Measurements from ENCODE around the gene SNX3. TPM values are rescaled to one million over a fixed set of nuclear protein-coding genes. Genes with fewer than 3 reads are reported as not detected.

Gene SNX3
- total RNA-seq, 1 experiment from 2014 or later, result 80.7 TPM

DNA sequence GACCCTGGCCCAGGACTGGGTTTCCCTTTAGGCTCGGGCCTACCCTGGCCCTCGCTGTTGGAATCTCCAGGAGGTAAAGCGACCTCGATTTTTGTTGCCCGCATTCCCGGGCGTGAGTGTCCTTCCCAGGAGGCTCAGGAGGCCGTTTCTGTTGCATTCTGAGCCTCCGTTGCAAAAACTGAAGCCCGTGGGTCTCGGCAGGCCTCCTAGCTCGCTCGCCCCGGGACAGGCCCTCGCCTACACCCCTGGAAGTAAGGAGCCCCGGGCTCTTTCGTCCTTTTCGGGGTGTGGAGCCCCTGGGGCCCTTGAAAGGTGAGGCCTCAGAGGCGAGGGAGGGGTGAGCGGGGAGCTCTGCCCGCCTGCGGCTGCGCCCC lies 92.8 kb downstream of the SNX3 start:
- Histone ChIP-seq H3K9ac (ENCODE audit: extremely low read depth, insufficient read length, low read length) (no peak overlapping the region), H2BK20ac (ENCODE audit: low read depth, low read length, poor library complexity, severe bottlenecking) (no peak overlapping the region), H2BK15ac (ENCODE audit: low read depth, low read length) (no peak overlapping the region; the same call in 1 of the 2 replicates), H3K4me1 (ENCODE audit: insufficient read depth, low read length) (no peaks in the 10 kb centered on the region; the same call in 1 of the 2 replicates), H4K91ac (ENCODE audit: insufficient read length, low read depth, low read length) (no peak overlapping the region), H2AFZ (ENCODE audit: low read length) (no peak overlapping the region), H3K18ac (ENCODE audit: insufficient read length, low read depth, low read length) (no peak overlapping the region), H2BK5ac (ENCODE audit: insufficient read length, low read length) (no peak overlapping the region), H3K9me3 (ENCODE audit: control insufficient read depth, low read depth, low read length) (no peaks in the 10 kb centered on the region), H2BK120ac (ENCODE audit: low read depth, low read length, poor library complexity, severe bottlenecking) (no peak overlapping the region), H2AK5ac (ENCODE audit: insufficient read length, low read length) (no peak overlapping the region), H3K23ac (ENCODE audit: insufficient read length, low read depth, low read length) (no peak overlapping the region), H3K23me2 (ENCODE audit: insufficient read length, low read depth, low read length, poor library complexity, severe bottlenecking) (peaks cover 4% of the 10 kb centered on the region), H3K4me2 (ENCODE audit: insufficient read depth, insufficient read length, low read length) (peak overlapping the region; percentile 74), H3K27me3 (ENCODE audit: insufficient read depth, low read length) (peaks cover 100% of the 10 kb centered on the region), H4K5ac (ENCODE audit: insufficient read length, low read depth, low read length) (no peak overlapping the region), H3T11ph (ENCODE audit: low read length) (no peak overlapping the region), H2BK12ac (ENCODE audit: insufficient read length, low read depth, low read length) (no peak overlapping the region), H3K27ac (ENCODE audit: insufficient read length, low read depth, low read length) (no peak overlapping the region), H3K79me2 (ENCODE audit: insufficient read depth, low read length) (no peaks in the 10 kb centered on the region), H3K79me1 (ENCODE audit: insufficient read depth, low read depth, low read length, poor library complexity, severe bottlenecking) (no peaks in the 10 kb centered on the region), H3K56ac (ENCODE audit: insufficient read length, low read depth, low read length) (no peak overlapping the region), H3K14ac (ENCODE audit: insufficient read depth, low read length) (no peak overlapping the region), H4K20me1 (ENCODE audit: control insufficient read depth, insufficient read depth, insufficient read length) (no peaks in the 10 kb centered on the region), H3K4ac (ENCODE audit: low read depth, low read length) (no peak overlapping the region), H4K8ac (replicated peaks; ENCODE audit: insufficient read length, low read depth, low read length) (no peak overlapping the region)
- peaks cover 0 to 10% of the 10 kb centered on the region in 2 experiments; a peak in 3 of 5 replicates for H3K9me3 Mint-ChIP-seq
- H3K4me1 Mint-ChIP-seq, result peaks cover 43 to 70% of the 10 kb centered on the region in 2 experiments
- H3K27me3 Mint-ChIP-seq (ENCODE audit: low read depth), result peaks cover 100% of the 10 kb centered on the region
- H3K27ac Mint-ChIP-seq, result no peak overlapping the region
- WGBS (ENCODE audit: extremely low coverage, insufficient read length, low lambda C conversion rate), result no CpG with 5 or more reads among the region's 23 CpGs
- TF ChIP-seq, protein P1, sequence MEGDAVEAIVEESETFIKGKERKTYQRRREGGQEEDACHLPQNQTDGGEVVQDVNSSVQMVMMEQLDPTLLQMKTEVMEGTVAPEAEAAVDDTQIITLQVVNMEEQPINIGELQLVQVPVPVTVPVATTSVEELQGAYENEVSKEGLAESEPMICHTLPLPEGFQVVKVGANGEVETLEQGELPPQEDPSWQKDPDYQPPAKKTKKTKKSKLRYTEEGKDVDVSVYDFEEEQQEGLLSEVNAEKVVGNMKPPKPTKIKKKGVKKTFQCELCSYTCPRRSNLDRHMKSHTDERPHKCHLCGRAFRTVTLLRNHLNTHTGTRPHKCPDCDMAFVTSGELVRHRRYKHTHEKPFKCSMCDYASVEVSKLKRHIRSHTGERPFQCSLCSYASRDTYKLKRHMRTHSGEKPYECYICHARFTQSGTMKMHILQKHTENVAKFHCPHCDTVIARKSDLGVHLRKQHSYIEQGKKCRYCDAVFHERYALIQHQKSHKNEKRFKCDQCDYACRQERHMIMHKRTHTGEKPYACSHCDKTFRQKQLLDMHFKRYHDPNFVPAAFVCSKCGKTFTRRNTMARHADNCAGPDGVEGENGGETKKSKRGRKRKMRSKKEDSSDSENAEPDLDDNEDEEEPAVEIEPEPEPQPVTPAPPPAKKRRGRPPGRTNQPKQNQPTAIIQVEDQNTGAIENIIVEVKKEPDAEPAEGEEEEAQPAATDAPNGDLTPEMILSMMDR (conservative IDR thresholded peaks at IDR 0.05), result no peak
- DNase-seq, result peak; percentile 47
- H3K36me3 Mint-ChIP-seq (ENCODE audit: insufficient read depth in 1 of 3, low read depth in 3 of 3), result no peaks in the 10 kb centered on the region
- peak overlapping the region in 1 of 2 experiments; percentile 75; a peak in 3 of 5 replicates for H3K4me3 Mint-ChIP-seq

All from H9 (cell line).